Activated T-cell treated with anti-CD3 and anti-CD28 coated beads for 1 hour (primary cell): ENCODE results near the gene DNAJC4.

ENCODE experiments used
- DNase-seq: peaks from one replicate; pipeline ENCODE4 v3.0.0-alpha.2; 2020; ENCODE audit warnings: low read depth

Gene DNAJC4

DNA sequence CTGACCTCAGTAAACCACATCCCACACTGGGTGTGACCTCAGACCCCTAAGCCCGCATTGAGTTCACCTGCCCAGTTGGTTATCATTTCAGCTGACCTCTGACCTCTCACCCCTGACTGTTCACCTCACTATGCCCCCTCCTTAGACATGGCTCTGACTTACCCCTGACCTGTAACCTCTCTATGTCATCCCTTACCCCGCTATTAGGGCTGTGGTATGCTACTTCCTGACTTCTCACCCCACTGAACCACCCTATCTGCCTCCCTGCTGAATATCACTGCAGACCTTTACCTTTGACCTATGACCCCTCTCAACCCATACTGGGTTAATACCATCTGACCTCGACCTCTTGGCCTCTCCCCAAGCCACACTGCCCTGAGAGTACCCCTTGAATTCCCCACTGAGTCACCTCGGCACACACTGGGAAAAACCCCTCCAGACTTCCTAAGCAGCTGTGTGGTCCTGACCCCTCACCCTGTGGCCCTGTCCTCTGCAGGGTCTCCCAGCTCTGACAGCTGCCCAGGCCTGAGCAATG is 29.3 kb downstream of the DNAJC4 start:
- no peak for DNase-seq

DNA sequence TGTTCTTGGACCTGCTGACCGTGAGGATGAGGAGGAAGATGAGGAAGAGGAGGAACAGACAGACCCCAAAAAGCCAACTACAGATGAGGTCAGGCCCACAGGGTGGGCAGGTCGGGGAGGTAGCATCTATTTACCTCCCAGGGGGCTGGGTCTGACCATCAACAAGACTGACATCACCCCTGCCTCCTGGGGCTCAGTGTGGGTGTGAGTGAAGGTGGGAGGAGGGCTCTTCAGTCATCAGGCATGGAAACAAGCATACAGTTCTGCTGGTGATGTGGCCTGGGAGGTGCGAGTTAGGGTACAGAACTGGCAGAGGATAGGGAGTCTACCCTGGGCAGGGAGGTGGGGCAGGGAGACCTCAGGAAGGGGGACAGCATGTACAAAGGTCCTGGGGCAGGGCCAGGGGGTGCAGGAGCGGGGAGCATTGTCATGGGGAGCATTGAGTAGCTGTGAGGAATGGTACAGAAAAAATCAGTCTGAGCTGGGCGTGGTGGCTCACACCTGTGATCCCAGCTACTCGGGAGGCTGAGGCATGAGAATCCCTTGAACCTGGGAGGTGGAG is 29.9 kb downstream of the DNAJC4 start:
- DNase-seq: no peak

DNA sequence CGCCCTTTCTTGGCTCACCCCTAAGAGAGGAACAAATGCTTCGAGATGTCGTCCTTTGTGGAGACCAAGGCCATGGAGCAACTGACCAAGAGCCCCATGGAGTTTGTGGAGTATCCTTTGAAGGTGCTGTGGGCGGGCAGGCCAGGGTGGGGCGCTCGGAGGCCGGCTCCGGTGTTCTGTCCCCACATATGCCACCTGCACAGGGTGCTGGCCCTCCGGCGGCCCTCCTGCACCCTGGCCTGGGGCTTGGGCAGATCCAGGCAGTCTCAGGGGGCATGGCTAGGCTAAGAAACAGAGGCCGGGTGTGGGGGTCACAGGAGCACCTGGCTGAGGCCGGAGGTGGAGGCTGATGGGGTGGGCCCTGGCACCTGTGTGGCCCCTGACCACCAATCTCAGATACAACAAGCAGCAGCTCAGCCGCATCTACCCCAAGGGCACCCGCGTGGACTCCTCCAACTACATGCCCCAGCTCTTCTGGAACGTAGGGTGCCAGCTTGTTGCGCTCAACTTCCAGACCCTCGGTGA is 31.3 kb downstream of the DNAJC4 start:
- no peak for DNase-seq

DNA sequence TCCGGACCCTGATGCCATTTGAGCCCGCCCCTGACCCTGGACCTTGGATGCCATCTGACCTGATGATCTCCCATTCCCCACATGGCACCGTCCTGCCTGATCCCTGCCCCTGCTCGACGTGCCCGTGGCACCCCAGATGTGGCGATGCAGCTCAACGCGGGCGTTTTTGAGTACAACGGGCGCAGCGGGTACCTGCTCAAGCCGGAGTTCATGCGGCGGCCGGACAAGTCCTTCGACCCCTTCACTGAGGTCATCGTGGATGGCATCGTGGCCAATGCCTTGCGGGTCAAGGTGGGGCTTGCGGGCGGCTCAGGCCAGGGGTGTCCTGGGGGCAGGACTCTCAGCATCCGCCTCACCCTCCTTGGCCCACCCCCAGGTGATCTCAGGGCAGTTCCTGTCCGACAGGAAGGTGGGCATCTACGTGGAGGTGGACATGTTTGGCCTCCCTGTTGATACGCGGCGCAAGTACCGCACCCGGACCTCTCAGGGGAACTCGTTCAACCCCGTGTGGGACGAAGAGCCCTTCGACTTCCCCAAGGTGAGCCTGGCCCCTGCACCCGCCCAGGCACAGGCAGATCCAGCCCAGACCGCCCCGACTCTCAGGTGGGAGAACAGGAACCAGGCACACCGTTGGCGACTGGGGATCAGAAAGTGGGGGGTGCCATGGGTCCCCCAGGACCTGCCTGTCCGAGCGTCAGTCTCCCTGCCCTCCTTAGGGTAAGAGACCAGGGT is 32.1 kb downstream of the DNAJC4 start:
- DNase-seq: no peak

DNA sequence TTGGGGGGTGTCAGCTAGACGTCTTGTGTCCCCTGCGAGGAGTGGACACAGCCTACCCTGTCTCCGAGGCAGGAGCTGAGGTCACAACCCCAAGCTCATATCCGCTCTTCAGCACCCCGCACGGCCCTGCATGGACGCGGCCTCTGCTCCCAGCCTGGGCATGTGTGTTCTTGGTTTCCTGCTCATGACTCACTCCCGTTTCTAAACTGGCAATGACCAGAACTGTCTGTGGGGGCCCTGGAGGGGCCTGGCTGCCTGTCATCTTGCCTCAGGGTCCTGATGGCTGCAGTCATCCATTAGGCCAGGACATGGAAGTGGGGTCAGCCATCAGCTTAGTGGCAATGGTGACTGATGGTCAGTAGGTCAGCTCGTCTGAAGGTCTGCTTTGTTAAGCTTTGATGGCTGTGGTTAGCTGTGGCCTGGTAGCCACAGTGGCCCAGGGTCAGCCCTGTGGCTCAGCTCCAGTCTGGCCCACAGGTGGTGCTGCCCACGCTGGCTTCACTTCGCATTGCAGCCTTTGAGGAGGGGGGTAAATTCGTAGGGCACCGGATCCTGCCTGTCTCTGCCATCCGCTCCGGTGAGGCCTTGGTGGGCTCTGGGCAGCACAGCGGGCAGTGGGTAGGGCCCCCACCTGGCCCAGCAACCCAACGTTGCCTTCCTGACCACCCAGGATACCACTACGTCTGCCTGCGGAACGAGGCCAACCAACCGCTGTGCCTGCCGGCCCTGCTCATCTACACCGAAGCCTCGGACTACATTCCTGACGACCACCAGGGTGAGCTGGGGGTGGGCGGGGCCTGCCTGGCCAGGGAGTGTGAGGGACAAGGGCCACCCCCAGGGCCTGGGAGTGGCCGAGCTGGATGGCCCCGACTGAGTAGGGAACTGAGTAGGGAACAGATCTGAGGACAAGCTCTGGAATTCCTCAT is 32.9 kb downstream of the DNAJC4 start:
- no peak for DNase-seq

DNA sequence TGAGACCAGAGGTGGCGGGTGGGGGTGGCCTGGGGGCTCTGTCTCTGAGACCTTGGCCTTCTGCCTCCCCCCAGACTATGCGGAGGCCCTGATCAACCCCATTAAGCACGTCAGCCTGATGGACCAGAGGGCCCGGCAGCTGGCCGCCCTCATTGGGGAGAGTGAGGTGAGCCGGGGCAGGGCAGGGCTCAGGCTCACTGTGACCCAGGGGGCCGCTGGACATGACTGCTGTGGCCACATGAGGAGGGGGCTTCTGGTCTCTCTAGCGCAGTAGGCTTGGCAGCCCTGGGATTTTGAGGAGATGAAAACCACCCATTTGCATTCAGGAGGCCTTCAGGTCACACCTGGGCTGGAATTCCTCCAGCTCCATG is 33.6 kb downstream of the DNAJC4 start:
- DNase-seq: no peak

DNA sequence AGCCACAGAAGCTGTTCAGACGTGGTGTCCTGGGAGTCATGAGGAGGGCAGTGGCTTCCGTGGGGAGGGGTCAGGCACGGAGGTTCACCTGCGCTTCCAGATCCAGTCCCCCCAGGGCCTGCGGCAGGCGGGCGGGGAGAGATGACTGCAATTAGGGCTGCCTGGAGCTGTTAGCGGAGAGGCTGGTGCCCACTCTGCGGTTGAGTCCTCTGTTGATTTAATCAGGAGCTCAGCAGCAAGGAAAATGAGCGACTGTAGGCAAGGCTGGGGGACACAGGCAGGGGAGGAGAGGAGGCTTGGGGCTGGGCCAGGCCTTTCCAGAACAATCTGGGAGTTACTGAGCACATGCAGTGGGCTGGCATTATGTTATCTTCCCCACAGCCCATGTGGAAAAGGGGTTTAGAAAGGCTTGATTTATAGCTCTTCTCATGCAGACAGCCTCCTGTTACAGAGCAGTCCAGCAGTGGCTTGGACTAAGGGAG is 34.1 kb downstream of the DNAJC4 start:
- no peak for DNase-seq

DNA sequence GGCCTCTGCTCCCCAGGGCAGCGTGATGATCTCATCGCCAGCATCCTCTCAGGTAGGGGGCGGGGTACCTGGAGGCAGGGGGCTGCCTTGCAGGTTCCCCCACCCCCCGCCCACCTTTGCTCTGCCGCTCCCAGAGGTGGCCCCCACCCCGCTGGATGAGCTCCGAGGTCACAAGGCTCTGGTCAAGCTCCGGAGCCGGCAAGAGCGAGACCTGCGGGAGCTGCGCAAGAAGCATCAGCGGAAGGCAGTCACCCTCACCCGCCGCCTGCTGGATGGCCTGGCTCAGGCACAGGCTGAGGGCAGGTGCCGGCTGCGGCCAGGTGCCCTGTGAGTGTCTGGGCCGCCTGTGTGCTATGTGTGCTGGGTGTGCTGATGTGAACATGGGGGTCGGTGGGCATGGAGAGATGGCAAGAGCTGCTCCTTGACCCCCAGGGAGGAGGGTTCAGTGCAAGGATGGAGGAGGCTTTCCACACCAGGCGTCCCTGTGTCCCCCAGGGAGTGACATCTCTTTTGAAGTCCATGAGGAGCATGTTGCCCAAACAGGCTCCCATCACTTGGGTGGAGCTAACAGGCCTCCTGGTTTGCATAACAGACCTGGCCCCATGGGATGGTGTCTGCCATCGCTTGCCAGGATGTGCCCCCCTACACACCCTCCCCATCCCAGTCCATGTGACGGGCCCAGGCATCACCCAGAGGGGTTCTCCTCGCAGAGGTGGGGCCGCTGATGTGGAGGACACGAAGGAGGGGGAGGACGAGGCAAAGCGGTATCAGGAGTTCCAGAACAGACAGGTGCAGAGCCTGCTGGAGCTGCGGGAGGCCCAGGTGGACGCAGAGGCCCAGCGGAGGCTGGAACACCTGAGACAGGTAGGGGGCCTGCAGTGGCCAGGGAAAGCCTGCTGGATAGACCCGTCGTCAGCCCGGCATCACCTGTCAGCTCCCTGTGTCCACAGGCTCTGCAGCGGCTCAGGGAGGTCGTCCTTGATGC is 35.1 kb downstream of the DNAJC4 start:
- no peak for DNase-seq

DNA sequence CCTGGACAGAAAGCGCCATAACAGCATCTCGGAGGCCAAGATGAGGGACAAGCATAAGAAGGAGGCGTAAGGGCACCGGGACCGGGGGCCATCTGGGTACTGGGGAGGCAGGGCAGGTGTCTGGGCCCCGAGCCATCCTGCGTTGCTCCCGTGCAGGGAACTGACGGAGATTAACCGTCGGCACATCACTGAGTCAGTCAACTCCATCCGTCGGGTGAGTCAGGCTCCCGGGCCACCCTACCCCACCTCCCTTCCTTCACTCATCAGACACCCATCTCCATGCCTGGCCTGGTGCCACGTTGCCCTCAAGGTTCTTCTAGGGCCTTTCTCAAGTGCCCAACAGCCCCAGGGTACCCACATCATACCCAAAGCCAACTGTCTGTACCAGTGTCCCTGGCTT is 36.0 kb downstream of the DNAJC4 start:
- DNase-seq: no peak

DNA sequence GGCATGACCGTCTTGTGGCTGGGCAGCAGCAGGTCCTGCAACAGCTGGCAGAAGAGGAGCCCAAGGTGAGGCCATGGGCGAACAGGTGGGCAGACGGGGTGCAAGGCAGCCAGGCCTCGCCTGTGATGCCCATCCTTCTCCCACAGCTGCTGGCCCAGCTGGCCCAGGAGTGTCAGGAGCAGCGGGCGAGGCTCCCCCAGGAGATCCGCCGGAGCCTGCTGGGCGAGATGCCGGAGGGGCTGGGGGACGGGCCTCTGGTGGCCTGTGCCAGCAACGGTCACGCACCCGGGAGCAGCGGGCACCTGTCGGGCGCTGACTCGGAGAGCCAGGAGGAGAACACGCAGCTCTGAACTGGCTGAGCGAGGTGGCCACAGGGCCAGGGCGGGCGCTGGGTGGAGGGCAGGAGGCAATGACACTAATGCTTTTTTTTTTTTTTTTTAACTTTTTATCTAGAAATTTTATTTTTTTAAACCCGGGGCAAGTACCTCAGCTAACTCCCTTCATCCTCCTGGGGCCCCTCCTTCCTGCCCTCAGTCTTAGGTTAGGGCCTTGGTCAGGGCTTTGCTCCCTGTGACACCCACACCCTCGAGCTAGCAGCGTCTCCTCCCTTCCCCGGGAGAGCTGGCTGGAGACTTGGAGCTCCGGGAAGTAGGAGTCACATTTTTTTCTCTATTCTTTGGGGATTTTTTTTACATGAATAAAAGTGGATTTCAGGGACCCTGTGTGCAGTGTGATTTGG is 37.0 kb downstream of the DNAJC4 start:
- no peak for DNase-seq

DNA sequence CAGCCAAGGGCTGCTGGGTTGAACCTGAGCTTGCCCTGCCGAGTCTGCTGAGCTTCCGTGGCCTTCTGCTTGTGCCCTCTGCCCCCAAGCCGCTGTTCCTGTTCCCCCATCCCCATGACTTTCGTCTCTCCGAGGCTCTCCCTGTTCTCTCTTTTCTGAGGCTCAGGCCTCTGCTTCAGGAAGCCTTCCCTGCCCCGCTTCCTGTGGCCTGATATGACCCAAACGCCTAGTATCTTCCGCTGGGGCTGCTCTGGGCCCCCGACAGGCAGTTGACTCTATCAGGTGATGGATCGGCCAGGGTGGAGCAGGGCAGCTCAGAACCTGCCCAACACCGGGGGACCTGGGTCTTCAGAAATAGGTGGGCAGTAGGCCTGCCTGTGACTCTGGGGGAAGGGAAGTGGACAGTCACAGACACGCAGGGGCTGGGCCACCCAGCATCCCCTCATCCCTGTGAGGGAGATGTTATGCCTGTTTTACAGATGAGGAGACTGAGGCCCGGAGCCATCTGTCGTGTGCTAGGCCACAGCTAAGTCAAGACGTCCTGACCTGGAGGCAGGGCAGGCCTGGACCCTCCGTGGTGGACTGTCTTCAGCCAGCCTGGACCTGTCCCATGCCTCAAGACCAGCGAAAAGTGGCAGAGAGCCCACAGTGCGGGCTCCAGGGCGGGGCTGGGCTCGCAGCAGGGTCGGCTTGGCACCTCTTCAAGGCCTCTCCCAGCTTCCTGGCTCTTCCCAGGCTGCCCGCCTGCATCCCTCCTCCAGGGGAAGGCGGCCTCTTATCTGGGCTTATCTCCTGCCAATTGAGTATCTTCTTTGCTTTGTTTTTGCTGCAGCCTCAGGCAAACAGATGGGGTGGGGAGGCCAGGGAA is 37.9 kb downstream of the DNAJC4 start:
- DNase-seq: no peak

DNA sequence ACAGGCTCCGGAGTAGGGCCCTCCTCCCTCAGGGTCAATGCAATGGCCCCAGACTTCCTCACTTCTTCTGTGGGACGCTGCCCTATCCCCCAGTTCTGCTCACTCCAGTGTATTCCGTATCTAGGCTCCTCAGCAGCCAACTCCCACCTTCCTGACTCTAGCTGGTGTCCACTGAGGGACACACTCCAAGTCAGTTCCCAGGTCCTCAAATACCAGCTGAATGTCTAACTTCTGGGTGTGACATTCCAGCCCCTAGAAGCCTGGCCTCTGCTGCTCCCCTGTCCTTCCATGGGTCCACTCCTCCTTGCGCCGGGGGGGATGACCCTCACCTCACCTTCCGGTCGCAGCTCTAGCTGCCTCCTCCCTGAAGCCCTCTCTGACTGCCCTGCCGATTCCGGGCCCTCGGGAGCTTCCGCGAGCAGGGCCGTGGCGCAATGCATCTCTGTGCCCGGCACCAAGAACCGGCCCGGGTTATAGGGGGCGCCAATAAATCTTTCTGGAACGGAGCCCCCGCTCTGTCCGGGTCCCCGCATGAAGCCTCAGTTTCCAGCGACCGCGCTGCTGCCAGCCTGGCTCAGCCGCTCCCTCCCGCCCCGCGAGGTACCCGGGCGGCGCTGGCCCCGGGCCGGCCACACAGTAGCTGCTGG is 38.7 kb downstream of the DNAJC4 start:
- DNase-seq: peak; percentile 26

DNA sequence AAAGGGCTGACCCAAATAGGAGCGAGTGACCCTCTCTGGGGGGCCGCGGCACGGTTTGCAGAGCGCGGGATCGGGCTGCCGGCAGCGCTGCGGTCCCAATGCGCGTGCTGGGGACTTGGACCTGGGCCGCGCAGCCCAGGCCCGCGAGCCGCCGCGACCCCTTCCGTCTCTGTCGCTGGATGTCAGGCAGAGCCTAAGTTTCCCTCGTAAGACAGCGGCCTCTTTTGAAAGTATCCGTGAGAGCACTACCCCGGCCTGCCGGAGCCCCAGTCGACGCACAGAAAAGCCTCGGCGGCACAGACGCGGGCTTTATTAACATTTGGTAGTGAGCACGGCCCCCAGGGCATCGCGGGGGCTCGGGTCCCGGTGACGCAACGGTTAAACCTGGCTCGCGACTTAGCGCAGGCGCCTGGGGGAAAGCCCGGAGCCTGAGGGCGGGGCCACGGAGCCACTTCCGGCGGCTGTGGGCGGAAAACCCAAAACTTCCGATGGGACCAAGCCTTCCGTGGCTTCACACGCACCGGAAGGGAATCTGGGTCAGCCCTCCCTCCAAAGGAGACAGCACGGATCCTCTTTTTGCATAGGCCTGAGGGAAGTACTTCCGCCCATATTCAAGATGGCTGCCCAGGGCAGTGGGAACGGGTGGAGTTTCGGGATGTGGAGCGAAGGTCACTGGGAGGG is 39.3 kb downstream of the DNAJC4 start:
- DNase-seq: peak; percentile 94

DNA sequence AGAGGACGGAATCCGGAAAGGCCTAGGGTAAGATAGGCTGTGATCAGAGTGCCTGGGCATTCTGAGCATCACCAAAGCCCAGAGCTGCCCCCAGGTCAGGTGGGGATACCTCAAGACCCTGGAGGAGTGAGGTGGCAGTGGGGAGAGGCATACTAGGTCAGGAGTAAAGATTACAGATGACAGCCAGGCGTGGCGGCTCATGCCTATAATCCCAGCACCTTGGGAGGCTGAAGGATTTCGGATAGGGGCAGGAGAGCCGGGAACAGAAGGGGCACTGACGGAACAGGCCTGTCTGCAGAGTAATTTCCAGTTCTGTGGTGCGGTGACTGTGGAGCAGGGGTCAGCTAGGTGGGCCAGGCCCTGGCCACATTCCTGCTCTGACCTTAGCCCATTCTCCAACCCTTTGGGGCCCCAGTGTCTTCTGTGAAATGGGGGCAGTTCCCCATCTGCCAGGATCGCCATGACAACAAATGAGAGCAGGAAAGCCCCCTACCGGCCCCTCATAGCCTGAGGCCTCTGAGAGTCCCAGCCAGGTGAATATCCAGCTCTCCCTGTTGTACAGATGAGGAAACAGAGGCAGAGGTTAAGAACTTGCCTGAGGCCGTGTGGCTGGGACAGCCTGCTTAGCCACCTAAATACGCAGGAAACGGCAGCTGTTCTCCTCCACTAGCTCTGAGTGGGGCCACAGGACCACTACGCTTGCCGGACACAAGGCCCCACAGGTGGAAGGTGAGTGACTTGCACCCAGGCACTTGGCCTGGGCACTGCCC is 44.9 kb downstream of the DNAJC4 start:
- no peak for DNase-seq

DNA sequence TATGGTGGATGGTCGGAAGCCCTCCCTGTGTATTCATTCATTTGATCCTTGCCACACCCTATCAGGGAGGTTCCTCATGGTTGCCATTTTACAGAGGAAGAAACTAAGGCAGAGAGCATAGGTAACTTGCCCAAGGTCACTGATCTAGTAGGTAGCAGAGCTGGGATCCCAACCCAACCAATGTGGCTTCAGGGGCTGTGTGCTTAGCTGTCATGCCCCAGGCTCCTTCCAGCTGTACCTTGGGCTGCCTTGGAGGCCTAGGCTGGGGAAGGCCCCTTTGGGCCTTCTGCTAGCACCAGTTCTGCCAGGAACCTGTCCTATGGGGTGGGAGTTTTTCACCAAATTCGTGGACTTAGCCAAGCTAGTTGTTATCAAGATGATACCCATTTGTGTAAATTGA is 45.5 kb downstream of the DNAJC4 start:
- DNase-seq: no peak

DNA sequence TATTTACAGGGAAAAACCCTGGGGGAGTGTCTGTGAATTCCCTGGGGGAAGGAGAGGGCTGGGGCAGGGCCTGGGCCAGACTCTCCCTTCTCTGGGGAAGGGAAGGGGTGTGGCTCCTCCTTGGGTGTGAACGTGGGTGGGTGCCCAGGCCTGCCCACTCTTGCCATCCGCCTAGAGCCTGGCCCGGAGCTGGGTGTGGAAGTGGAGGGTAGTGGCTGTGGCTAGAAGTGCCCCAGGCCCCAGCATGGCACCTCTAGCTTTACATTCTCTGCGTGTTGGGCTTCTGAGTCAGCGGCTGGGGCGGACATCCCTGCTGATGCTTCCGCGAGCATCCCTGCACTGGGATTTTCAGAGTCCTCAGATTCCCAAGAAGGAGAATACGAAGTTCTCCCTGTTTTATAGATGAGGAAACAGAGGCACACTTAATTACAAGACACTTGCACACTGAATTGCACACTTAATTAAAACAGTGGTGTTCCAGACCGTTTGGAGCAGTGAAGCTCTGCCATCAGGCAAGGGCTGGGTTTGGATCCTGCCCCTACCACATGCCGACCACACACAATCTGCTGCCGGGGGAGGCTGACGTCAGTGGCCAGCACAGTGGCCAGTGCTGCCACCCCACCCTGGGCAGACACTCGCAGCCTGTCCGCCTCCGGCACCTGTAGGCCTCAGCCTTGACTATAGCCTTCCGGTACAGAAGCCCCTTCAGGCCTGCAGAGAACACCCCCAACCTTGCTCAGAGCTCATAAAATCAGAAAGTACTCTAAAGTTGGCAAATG is 46.5 kb downstream of the DNAJC4 start:
- DNase-seq: no peak
